ENCODE results near the gene ZIC4. TPM values are rescaled to one million over a fixed set of nuclear protein-coding genes. Genes with fewer than 3 reads are reported as not detected.

The ZIC4 gene
- total and polyA plus RNA-seq, 2 of the 8 experiments (the other 6 are each of a cell fraction or from before 2014, with no cell fraction given): 0.03 to 0.13 TPM

GRCh38 chr3:147377412-147378367 is 28.7 kb downstream of the ZIC4 start (continued):
- TF ChIP-seq ATF2 (IDR thresholded peaks at IDR 0.05; ENCODE audit: low read length) (no peak), CHD2 (IDR thresholded peaks at IDR 0.05; ENCODE audit: low read length) (no peak), KDM1A (IDR thresholded peaks at IDR 0.05; ENCODE audit: borderline replicate concordance, low read length) (peak; percentile 82; the same call in 1 of the 2 replicates), SP4 (IDR thresholded peaks at IDR 0.05; ENCODE audit: low read length) (no peak), TEAD4 (IDR thresholded peaks at IDR 0.05; ENCODE audit: low read depth, low read length) (peak; percentile 93), TAF1 (IDR thresholded peaks at IDR 0.05; ENCODE audit: low read depth, low read length) (no peak), SUZ12 (IDR thresholded peaks at IDR 0.05; ENCODE audit: low read length) (peak; percentile 62; the same call in 1 of the 2 replicates), SAP30 (IDR thresholded peaks at IDR 0.05; ENCODE audit: insufficient read depth, insufficient replicate concordance, low read length) (no peak), JUN (IDR thresholded peaks at IDR 0.05; ENCODE audit: low read depth, low read length) (peak; percentile 84), BCL11A (IDR thresholded peaks at IDR 0.05; ENCODE audit: low read depth in 2 of 2, low read length in 2 of 2) (no peak)

Measured in H1 (cell line).